Fibroblast of mammary gland (primary cell): ENCODE measurements around the gene ZBTB46.

Source experiments
- DNase-seq: peaks from one replicate; pipeline ENCODE4 v3.0.0-alpha.2; 2010; ENCODE audit warnings: low read depth
- H3K4me3 ChIP-seq: 2 replicates; pipeline ENCODE4 v1.5.1; 2011; ENCODE audit warnings: low read depth, mild to moderate bottlenecking, low read length, moderate library complexity; ENCODE audit not compliant: control insufficient read depth
- TF ChIP-seq, protein P1 (sequence below): conservative IDR thresholded peaks from 2 replicates; pipeline ENCODE4 v1.5.1; 2011; ENCODE audit warnings: low read depth, low read length, inconsistent platforms; ENCODE audit not compliant: control insufficient read depth, insufficient read depth

Gene ZBTB46

DNA sequence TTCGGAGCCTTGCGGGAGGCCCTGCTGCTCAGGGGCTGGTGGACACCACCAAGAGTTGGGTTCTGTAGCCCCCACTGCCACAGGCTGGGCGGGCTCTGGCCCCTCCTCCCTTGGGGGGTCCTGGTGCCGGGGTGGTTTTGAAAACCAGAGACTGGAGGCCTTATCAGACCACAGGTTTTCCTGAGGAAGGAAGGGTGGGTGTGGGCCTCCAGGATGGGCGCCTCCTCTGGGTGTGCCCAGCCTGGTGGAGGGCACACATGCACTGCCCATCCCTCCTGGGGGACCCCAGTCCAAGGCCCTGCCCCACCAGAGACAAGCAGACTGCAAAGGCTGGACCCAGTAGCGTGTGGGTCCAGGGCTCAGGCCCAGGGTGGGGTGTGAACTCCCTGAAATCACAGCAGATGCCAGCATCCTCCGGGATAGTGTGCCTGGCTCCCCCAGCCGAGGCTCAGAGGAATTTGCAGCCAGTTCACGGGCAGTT is 13.5 kb upstream of the ZBTB46 start:
- no peak overlapping the region for H3K4me3 ChIP-seq
- no peak for DNase-seq
- TF ChIP-seq, protein P1, sequence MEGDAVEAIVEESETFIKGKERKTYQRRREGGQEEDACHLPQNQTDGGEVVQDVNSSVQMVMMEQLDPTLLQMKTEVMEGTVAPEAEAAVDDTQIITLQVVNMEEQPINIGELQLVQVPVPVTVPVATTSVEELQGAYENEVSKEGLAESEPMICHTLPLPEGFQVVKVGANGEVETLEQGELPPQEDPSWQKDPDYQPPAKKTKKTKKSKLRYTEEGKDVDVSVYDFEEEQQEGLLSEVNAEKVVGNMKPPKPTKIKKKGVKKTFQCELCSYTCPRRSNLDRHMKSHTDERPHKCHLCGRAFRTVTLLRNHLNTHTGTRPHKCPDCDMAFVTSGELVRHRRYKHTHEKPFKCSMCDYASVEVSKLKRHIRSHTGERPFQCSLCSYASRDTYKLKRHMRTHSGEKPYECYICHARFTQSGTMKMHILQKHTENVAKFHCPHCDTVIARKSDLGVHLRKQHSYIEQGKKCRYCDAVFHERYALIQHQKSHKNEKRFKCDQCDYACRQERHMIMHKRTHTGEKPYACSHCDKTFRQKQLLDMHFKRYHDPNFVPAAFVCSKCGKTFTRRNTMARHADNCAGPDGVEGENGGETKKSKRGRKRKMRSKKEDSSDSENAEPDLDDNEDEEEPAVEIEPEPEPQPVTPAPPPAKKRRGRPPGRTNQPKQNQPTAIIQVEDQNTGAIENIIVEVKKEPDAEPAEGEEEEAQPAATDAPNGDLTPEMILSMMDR = no peak

DNA sequence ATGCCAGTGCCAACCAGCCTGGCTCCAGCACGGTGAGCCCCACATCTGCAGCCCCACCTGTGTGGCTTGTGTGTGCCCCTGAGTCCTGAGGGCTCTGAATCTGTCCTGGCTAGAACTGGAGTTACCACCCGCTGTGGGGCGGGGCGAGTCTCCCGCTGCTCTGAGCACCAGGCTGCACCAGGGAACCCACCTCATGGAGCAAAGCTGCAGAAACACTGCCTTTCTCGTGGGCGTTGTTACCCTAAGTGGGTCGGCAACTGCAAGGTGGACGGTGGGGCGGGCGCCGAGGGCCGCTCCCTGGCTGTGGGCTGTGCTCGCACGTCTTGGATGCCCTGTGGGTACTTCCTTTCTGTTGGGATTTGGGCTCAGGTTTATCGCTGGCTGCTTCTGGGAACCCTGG is 12.7 kb upstream of the ZBTB46 start:
- no peak overlapping the region for H3K4me3 ChIP-seq
- TF ChIP-seq, protein P1 = no peak
- DNase-seq = no peak

DNA sequence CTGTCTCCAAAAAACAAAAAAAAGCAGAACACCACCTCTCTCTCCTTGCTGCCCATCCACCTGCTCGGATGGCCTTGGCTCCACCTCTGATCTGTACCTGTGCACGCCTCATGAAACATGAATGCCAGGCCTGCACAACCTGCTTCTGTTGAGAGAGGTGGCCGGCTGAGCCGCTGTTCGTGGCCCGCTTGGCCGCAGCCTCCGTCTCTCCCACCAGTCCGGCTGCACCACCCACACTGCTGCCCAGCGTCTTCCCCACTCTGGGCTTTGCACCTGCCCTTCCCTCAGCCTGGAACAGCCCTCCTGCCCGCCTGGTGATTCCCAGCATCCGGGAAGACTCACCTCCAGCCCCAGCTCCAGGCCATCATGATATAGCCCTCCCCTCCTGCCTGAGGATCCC is 12.2 kb upstream of the ZBTB46 start:
- TF ChIP-seq, protein P1 = no peak
- no peak overlapping the region for H3K4me3 ChIP-seq
- no peak for DNase-seq

DNA sequence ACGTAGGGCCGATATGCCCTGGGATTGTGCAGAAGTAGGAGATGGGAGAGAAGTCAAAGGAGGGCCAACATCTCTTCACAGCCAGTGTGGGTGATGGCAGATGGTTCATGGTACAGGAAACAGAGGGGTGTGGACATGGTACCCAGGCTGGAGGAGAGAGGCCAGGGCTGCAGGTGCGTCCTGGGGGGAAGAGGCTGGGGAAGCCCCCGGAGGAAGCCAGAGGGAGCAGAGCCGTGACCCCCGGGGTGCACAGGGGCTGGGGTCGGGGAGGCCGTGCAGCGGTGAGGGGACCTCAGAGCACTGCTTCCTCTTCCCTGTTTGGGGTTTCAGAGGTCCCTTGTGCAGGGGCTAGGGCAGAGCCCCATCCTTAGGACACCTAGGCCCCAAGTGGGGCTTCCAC is 11.2 kb upstream of the ZBTB46 start:
- TF ChIP-seq, protein P1 = no peak
- DNase-seq = no peak
- no peak overlapping the region for H3K4me3 ChIP-seq

DNA sequence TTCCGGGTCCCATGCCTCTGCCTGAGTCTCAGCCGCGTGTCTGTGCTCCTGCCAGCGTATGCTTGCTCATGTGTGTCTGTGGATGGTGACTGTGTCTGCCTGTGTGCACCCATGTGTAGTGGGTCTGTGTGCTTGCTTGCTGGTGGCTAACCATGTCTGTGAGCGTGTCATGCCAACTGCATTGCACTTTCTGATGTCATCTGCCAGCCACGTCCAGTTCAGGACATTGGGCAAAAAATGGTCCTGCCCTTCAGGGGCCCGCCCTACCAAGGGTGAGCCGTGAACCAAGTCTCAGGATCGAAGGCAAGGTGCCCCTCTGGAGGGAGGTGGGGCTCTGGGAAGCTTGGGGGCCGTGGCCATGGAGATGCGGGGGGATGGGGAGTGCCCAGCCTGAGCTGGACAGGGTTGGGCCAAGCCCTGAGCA is 9.4 kb upstream of the ZBTB46 start:
- DNase-seq = no peak
- H3K4me3 ChIP-seq = no peak overlapping the region
- TF ChIP-seq, protein P1 = no peak

DNA sequence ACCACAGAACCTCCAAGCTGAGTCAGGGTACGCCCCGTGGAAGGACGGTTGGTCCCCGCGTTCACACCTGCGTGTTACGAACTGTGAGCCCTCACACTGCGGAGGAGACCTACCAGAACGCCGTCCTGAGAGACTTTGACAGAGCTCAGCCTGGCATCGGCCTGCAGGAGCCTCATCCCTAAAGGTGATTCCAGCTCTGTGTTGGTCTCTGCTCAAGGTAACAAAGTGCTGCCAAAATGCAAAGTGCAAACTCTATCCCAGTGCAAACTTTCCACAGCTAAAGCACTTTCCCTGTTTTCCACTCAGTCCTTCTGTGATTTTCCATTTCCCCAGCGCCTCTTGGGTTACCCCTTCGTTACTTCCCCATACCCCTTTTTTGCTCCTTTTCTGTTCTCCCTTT is 8.6 kb upstream of the ZBTB46 start:
- no peak for DNase-seq
- TF ChIP-seq, protein P1 = no peak
- no peak overlapping the region for H3K4me3 ChIP-seq

DNA sequence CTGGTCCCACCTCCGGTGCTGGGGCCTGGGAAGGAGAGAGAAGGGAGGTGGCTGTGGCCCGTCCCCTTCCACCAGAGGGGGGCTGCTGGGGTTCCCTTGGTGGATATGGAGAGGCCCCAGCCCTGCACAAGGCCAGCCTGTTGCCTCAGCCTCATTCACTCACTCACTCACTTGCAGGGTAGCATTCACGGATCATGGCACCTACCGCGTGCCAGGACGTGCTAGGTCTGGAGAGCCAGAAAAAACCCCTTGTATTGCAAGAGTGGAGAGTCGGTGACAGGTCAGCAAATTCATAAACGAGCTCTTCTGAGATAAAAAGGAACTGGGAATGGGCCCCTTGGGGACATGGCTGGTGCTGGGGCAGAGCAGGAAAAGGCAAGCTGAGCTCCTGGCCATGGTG is 6.4 kb upstream of the ZBTB46 start:
- TF ChIP-seq, protein P1 = no peak
- no peak overlapping the region for H3K4me3 ChIP-seq

More for the DNA sequence above, 6.4 kb upstream of the ZBTB46 start:
- no peak for DNase-seq
